Tibial artery (tissue), 4 donors: ENCODE measurements around the gene SCMH1.

Experiments used
- DNase-seq, 2 donors: peaks; one replicate each; pipeline ENCODE4 v3.0.0-alpha.2; 2019
- H3K27ac ChIP-seq, 2 donors: fragments of 200-600 bp; sonication (generic) in 1 of 2; 1 replicate in 1 of 2; 2 replicates in 1 of 2; pipeline ENCODE4 v1.5.1; 2018 to 2019; ENCODE audit warnings: mild to moderate bottlenecking in 1 of 2
- H3K27me3 ChIP-seq, 2 donors: fragments of 200-600 bp; sonication (generic) in 1 of 2; one replicate each; pipeline versions ENCODE4 v1.5.1 to v1.6.0; 2016 to 2019
- H3K36me3 ChIP-seq, 3 donors: fragments of 200-600 bp; sonication (generic) in 2 of 3; one replicate each; pipeline ENCODE4 v1.5.1; 2016 to 2019; ENCODE audit warnings: mild to moderate bottlenecking in 2 of 3
- H3K4me1 ChIP-seq, 4 donors: fragments of 200-600 bp; sonication (generic) in 2 of 4; 1 replicate in 3 of 4; 2 replicates in 1 of 4; pipeline ENCODE4 v1.5.1; 2016 to 2019
- H3K4me3 ChIP-seq, 2 donors: fragments of 200-600 bp; sonication (generic) in 1 of 2; 1 replicate in 1 of 2; 2 replicates in 1 of 2; pipeline ENCODE4 v1.5.1; 2018 to 2019; ENCODE audit warnings: mild to moderate bottlenecking in 2 of 2
- H3K9me3 ChIP-seq, 3 donors: fragments of 200-600 bp; sonication (generic) in 1 of 3; one replicate each; pipeline ENCODE4 v1.5.1; 2016 to 2019
- CTCF ChIP-seq, 2 experiments: fragments of 200-600 bp in 1 of 2; fragments of 450-650 bp in 1 of 2; IDR thresholded peaks; one replicate each; pipeline ENCODE4 v1.5.1; 2017 to 2019; ENCODE audit warnings: antibody characterized with exemption in 2 of 2, mild to moderate bottlenecking in 1 of 2, moderate library complexity in 1 of 2
- intact Hi-C: fragments of 100-400 bp; cut with DNase I; formaldehyde crosslinking; loops from one replicate; pipeline ENCODE4 v1.15.0; 2023; ENCODE audit warnings: low total_unique reads

SCMH1 gene

GRCh38 chr1:41097105-41097504 lies 145.0 kb downstream of the SCMH1 start:
- H3K4me3 ChIP-seq = no peak overlapping the region
- no peaks in the 10 kb centered on the region for H3K27me3 ChIP-seq
- DNase-seq = no peak
- no peaks in the 10 kb centered on the region for H3K9me3 ChIP-seq
- TF ChIP-seq CTCF (IDR thresholded peaks at IDR 0.05) = no peak
- H3K27ac ChIP-seq = peak overlapping the region in 1 of 2 donors; percentile 53
- H3K4me1 ChIP-seq = peaks cover 0 to 40% (median 20%) of the 10 kb centered on the region in 4 donors
- intact Hi-C loops = no loop called here
- no peaks in the 10 kb centered on the region for H3K36me3 ChIP-seq

- TF ChIP-seq CTCF (IDR thresholded peaks at IDR 0.05) = no peak
- DNase-seq = no peak
- peaks cover 0 to 21% (median 10%) of the 10 kb centered on the region in 4 donors for H3K4me1 ChIP-seq
- no peak overlapping the region for H3K4me3 ChIP-seq
- H3K27me3 ChIP-seq = no peaks in the 10 kb centered on the region
- intact Hi-C loops = no loop called here
- H3K9me3 ChIP-seq = no peaks in the 10 kb centered on the region
- no peaks in the 10 kb centered on the region for H3K36me3 ChIP-seq
- no peak overlapping the region for H3K27ac ChIP-seq
These were observed 148.3 kb downstream of the SCMH1 start for GRCh38 chr1:41093826-41094225.

- H3K4me3 ChIP-seq = no peak overlapping the region
These were observed 155.2 kb downstream of the SCMH1 start for GRCh38 chr1:41086921-41087320.

GRCh38 chr1:41078616-41079015 lies 163.5 kb downstream of the SCMH1 start:
- Histone ChIP-seq H3K27me3 (no peaks in the 10 kb centered on the region), H3K27ac (no peak overlapping the region), H3K4me1 (no peaks in the 10 kb centered on the region), H3K36me3 (peaks cover 7 to 16% (median 7%) of the 10 kb centered on the region in 3 donors), H3K9me3 (no peaks in the 10 kb centered on the region), H3K4me3 (no peak overlapping the region)
- intact Hi-C loops = no loop called here
- no peak for DNase-seq
- no peak for TF ChIP-seq CTCF (IDR thresholded peaks at IDR 0.05)

More at GRCh38 chr1:41086921-41087320, 155.2 kb downstream of the SCMH1 start:
- Histone ChIP-seq H3K27me3 (no peaks in the 10 kb centered on the region), H3K36me3 (no peaks in the 10 kb centered on the region), H3K27ac (no peak overlapping the region), H3K4me1 (no peaks in the 10 kb centered on the region), H3K9me3 (no peaks in the 10 kb centered on the region)
- no peak for DNase-seq
- intact Hi-C loops = no loop called here
- no peak for TF ChIP-seq CTCF (IDR thresholded peaks at IDR 0.05)

GRCh38 chr1:41078193-41078592 lies 163.9 kb downstream of the SCMH1 start:
- DNase-seq = no peak
- intact Hi-C loops = no loop called here
- Histone ChIP-seq H3K27me3 (no peaks in the 10 kb centered on the region), H3K4me1 (no peaks in the 10 kb centered on the region), H3K36me3 (peaks cover 7 to 16% (median 7%) of the 10 kb centered on the region in 3 donors), H3K9me3 (no peaks in the 10 kb centered on the region), H3K4me3 (no peak overlapping the region), H3K27ac (no peak overlapping the region)
- TF ChIP-seq CTCF (IDR thresholded peaks at IDR 0.05) = no peak

- H3K36me3 ChIP-seq = peaks cover 19 to 32% (median 24%) of the 10 kb centered on the region in 3 donors
- no peak for TF ChIP-seq CTCF (IDR thresholded peaks at IDR 0.05)
- no peaks in the 10 kb centered on the region for H3K4me1 ChIP-seq
- no peak overlapping the region for H3K27ac ChIP-seq
- H3K9me3 ChIP-seq = no peaks in the 10 kb centered on the region
- H3K4me3 ChIP-seq = no peak overlapping the region
- no peak for DNase-seq
- intact Hi-C loops = no loop called here
- no peaks in the 10 kb centered on the region for H3K27me3 ChIP-seq
These were observed 168.1 kb downstream of the SCMH1 start for GRCh38 chr1:41073971-41074370.
